H54 (cell line): ENCODE measurements around the gene CALHM1.
A peak's percentile ranks its signal among the peaks of the same experiment; 100 is the strongest.
"Not testable (repeated sequence)": the region's sequence is repeated elsewhere in the genome, so short reads cannot be mapped to it uniquely, and the experiment has no call there.

Experiments
- DNase-seq: peaks from one replicate; pipeline ENCODE4 v3.0.0; 2011; ENCODE audit warnings: low spot score, mixed read lengths; ENCODE audit not compliant: insufficient read length
- FAIRE-seq: peaks from 3 replicates; lab custom pipeline; 2011; peaks lifted over from hg19 to GRCh38; lab: Jason Lieb, UNC
- POLR2A ChIP-seq: IDR thresholded peaks from 2 replicates; pipeline ENCODE4 v1.6.1; 2011; ENCODE audit warnings: low read depth, mild to moderate bottlenecking, low read length

The CALHM1 gene, protein sequence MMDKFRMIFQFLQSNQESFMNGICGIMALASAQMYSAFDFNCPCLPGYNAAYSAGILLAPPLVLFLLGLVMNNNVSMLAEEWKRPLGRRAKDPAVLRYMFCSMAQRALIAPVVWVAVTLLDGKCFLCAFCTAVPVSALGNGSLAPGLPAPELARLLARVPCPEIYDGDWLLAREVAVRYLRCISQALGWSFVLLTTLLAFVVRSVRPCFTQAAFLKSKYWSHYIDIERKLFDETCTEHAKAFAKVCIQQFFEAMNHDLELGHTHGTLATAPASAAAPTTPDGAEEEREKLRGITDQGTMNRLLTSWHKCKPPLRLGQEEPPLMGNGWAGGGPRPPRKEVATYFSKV

DNA sequence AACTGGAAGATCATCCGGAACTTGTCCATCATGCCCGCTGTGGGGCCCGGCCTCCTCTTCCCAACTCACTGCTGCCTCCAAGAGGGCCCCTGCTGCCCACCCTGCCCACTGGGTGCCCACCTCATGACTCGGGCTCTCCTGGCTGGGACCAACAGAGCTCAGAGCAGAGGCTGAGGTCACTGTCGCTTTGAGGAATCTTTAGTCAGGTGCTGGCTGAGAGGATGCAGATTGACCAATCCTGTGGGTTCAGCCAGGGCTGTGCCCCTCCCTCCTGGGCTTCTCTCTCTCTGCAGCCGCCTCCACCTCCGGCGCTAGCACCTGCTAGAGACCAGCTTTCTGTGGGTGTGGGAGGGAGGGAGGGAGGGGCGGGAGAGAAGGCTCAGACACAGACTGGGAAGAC lies at the start of gene CALHM1:
TSS of gene CALHM1 (minus strand) at position 181 of the 400 bp plus-strand sequence. CDS start at position 32, 149 bp downstream.
- FAIRE-seq (no peak), DNase-seq (no peak)
- TF ChIP-seq POLR2A, result no peak

DNA sequence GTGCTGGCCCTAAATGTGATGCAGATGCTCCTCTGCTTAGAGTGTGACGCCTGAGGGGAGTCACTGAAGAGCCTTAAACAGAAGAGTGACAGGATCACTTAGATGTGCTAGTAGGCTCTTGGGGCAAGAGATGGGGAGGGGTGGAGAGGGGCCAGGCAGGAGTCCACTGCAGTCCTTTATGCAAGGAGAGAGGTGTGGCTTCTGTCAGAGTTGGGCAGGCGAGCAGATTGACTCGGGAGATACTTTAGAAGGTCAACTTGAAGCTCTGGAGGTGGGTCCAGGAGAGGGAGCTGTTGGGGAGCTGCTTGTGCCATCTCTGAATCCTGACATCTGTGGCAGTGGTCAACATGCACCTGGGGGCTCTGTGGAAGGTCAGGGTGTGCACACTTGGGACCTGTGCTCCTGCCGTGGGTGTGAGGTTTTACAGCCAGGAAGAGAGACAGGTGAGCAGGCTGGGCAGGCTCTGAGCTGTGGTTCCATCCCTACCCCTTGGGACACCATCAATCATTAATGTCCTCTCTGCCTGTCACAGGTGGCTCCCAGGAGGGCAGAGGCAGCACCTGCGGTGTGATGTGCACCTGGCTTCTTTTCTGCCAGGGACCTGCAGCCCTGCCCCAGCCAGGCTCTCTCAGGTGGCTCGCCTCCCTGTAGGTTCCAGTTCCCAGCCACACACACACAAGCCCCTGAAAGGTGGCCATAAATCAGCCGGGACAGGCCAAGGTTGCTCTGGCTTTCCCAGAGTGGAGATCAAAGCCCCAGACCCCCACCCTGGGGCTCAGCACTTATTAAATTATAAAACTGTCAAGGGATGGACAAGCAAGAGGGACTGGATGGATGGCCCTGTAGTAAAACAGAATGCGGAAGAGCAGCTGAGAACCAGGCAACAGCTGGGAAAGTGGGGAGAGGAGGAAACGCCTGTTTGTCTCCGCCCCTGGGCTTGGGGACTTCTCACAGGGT lies 48.8 kb upstream of the CALHM1 start:
- no peak for DNase-seq
- no peak for FAIRE-seq
- no peak for TF ChIP-seq POLR2A

DNA sequence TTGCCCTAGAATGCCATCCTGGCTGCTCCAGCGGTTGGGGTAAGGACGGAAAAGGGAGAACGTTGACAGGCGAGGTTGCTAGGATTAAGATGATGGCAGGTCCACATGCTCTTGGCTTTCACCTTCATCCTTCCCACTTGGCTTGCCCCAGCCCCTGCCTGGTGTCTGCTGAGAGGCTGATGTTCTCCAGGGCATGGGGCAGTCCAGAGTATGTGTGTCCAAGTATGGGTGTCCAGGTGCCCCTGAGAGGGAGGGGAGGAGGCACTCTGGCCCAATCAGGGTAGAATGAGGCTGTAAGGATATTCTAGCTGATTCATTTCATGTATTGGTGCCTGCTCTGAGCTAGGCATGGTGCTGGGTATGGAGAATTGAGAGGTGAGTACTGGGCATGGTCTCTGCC lies 47.4 kb upstream of the CALHM1 start:
- FAIRE-seq (no peak), DNase-seq (no peak)
- no peak for TF ChIP-seq POLR2A

DNA sequence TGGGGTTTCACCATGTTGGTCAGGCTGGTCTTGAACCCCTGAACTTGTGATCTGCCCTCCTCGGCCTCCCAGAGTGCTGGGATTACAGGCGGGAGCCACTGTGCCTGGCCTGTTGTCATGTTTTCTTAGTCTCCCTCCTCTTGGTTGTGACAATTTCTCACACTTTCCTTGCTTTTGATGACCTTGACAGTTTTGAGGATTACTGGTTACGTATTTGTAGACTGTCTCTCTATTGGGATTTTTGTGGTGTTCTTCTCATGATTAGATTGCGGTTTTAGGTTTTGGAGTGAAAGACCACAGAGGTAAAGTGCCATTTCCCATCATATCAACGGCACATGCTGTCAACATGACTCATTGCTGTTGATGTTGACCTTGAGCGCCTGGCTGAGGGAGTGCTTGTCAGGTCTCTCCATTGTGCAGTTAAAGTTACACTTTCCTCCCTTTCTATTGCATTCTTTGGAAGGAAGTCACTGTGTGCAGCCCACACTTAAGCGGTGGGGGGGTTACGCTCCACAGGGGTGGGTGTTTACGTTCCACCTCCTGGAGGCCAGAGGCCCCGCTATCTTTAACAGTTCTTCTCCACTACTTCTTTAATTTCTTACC lies 45.6 kb upstream of the CALHM1 start:
- no peak for TF ChIP-seq POLR2A
- DNase-seq (peak; percentile 86), FAIRE-seq (no peak)

DNA sequence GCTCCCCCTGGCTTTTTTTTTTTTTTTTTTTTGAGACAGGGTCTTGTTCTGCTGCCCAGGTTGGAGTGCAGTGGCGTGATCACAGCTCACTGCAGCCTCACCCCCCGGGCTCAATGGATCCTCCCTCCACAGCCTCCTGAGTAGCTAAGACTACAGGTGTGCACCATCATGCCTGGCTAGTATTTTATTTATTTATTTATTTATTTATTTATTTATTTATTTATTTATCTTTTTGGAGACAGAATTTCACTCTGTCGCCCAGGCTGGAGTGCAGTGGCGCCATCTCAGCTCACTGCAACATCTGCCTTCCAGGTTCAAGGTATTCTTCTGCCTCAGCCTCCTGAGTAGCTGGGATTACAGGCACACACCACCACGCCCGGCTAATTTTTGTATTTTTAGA lies 45.1 kb upstream of the CALHM1 start:
- DNase-seq, FAIRE-seq: not testable (repeated sequence)

DNA sequence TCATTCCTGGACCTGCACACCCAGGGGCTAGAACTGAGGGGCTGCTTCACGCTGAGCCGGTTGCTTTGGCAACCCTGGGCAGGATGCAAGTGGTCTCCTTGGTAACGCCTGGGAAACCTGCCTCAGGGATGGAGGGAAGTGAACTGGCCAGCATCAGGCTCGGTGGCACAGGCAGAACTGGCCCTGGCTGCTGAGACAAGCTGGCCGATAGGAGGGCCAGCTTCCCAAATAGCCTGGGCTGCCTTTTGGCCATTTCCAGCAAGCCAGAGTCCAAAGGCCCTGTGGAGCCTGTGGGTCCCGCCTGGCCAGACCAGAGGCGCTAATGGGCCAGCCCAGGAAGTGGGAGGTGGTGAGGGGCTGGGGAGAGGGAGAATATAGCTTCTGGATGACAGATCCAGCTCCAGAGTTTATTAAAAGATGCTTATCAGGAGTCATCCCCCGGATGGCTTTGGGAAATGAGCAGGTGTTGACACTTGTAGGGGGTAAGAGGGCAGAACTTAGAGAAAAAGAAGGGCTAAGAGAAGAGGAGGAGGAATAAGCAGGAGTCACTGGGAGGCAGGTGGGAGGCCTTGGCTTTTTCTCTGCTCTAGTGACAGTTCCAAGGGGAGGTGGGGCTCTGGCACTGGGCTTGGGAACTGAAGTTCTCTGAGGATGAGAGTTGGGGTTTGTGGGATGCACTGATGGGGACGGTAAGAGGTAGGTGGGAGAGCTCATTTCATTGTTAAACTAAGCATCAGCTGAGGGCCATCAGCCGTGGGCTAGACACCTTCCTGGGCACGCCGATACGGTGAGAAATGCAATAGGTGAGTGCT lies 44.4 kb upstream of the CALHM1 start:
- no peak for FAIRE-seq
- TF ChIP-seq POLR2A, result no peak
- DNase-seq, result no peak

DNA sequence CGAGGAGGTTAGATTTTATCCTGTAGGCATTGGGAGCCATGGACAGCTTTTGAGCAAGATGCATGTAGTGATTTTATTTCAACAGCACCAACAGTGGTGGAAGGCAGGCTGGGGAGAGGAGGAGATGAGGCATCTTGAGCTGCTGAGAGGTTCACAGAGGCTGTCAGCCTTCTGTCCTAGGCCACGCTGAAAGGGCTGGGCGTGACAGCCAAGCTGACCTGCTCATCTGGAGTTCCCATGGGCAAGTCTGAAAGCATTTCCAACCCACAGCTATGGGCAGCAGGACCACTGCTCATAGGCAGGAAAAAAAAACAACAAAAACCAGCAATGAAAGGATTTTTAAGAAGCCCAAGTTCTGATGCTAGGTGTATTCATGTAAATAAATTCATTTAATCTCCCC lies 42.5 kb upstream of the CALHM1 start:
- DNase-seq (no peak), FAIRE-seq (no peak)
- TF ChIP-seq POLR2A, result no peak

DNA sequence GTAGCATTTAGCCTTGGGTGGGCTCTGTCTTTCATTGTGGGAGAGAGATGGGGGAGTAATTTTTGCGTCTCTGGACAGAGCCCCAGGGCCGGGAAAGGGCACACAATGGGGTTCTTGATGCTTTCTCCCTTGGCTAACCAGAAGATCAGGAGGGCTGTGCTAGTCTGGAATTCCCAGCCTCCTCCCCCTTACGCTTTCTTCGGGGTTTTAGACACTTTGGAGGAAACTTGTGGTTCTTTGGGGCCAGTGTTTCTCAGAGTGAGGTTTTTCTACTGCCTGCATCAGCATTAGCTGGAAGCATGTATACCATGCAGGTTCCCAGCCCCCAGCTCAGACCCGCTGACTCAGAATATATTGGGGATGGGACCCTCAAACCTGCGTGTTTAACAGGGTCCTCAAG lies 41.8 kb upstream of the CALHM1 start:
- DNase-seq (no peak), FAIRE-seq (no peak)
- TF ChIP-seq POLR2A, result no peak

DNA sequence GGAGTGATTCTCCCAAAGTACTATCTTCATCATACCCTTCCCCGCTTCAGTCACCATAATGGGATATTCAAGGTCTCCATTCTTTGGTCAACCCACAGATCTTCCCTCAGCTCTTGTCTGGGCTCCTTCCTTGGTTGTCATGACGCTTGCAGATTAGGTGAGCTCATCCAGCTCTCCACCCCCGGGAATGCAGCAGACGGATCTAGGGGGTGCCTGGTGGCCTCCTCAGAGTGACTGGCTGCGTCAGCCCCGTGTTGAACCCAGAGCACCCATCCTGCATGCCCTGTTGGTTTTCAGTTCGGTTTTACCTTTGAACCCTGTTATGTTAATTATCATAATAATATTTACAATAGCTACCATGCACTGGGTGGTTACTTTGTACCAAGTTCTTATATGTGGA lies 41.2 kb upstream of the CALHM1 start:
- FAIRE-seq (no peak), DNase-seq (no peak)
- no peak for TF ChIP-seq POLR2A

DNA sequence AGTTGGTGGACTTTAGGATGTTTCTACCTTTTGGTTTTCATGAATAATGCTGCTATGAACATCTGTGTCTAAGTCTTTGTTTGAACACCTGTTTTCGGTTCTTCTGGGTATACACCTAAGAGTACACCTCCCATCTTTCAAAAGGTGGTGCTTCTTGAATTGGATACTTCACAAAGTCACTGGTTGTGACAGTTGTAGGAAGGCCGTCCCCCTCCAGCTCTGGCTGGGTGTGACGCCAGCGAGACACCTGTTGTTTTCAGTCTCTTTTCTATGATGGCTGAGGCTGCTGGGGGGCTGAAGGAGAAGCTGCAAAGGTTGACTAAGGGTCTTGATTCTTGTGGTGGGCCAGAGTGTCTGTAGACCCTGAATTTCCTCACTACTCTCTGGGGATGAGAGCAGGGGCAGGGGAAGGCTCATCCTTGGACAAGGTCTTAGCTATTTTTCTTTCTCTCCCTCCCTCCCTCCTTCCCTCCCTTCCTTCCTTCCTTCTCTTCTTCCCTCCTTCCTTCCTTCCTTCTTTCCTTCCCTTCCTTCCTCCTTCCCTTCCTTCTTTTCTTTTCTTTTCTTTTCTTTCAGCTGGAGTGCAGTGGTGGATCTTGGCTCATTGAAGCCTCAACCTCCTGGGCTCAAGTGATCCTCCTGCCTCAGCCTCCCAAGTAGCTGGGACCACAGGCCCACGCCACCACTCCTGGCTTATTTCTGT lies 40.4 kb upstream of the CALHM1 start:
- FAIRE-seq, result no peak
- no peak for TF ChIP-seq POLR2A
- DNase-seq, result no peak

DNA sequence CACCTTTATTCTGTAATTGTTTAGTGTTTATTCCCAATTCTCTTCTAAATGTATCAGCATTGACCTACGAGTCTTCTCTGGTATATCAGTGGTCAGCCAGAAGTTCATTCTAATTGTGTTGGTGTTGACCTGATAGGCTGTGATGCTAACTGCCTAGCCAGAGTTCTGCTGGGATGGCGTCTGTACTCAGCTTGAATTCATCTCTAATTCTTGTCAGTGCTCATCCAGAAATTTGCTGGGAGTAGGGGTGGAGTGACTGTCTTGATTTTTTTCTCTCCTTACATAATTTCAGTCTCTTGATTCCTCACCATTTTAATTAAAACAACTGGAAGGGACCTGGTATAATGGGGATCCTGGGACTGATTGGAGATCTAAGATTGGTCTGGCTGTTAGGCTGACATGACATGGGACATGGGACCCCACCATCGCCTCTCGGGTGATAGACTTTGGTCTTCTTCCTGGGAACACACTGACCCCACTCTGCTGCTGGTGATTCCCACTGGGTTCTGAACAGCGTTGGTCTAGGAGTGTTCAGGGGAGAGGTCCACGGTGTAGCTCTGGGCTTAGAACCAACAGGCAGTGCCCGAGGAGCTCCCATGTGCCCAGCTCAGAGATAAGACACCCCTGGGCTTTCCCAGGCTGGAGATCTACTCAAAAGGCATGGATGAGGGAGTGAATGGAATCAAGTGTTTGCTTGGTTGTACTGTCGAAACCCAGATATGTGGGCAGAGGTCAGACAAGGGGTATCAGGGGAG lies 38.6 kb upstream of the CALHM1 start:
- DNase-seq (no peak), FAIRE-seq (no peak)
- TF ChIP-seq POLR2A, result no peak

DNA sequence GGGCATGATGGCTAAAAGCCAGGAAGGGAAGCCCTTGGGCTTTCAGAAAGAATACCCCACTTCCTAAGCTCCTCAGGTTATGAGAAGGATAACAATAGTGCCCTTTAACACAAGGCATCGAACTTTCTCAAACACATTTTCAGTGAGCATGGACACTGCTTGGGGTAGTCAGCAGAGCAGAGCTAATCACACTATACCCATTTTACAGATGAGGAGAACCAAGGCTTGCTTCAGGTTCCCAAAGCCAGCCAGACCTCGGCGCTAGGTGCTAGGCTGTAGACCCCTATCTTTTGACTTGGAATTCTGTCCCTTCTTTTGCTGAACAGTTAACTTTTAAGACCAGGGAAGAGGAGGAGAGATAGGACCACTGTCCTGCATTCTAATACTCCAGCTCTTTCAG lies 36.6 kb upstream of the CALHM1 start:
- DNase-seq (no peak), FAIRE-seq (no peak)
- TF ChIP-seq POLR2A, result no peak
